Cardiac muscle cell (in vitro differentiated cells and primary cell): ENCODE results near the gene ZNF136. TPM values are rescaled to one million over a fixed set of nuclear protein-coding genes. Genes with fewer than 3 reads are reported as not detected.

ENCODE experiments used
- DNase-seq, 2 donors: peaks; one replicate each; pipeline versions ENCODE4 v3.0.0 to v3.0.0-alpha.2; 2010 to 2017; ENCODE audit warnings: low read depth in 1 of 2, low spot score in 1 of 2
- H3K27ac ChIP-seq: fragments of 200-600 bp; sonication (generic); 2 replicates; pipeline ENCODE4 v1.5.1; 2016
- H3K27me3 ChIP-seq: fragments of 200-600 bp; sonication (generic); 2 replicates; pipeline ENCODE4 v1.6.0; 2016; ENCODE audit warnings: control low read depth
- H3K36me3 ChIP-seq: fragments of 200-600 bp; sonication (generic); 2 replicates; pipeline ENCODE4 v1.5.1; 2016; ENCODE audit warnings: control low read depth
- H3K4me1 ChIP-seq: fragments of 200-600 bp; sonication (generic); 2 replicates; pipeline ENCODE4 v1.8.1; 2017; ENCODE audit warnings: low read depth, mild to moderate bottlenecking, mixed run types
- H3K4me3 ChIP-seq: fragments of 200-600 bp; sonication (generic); 2 replicates; pipeline ENCODE4 v1.5.1; 2016; ENCODE audit warnings: mild to moderate bottlenecking
- H3K9me3 ChIP-seq: fragments of 200-600 bp; sonication (generic); 2 replicates; pipeline ENCODE4 v1.5.1; 2017; ENCODE audit warnings: low read depth, mild to moderate bottlenecking, control low read depth
- CTCF ChIP-seq: IDR thresholded peaks from 2 replicates; pipeline ENCODE4 v1.5.1; 2012; ENCODE audit warnings: low read depth, mild to moderate bottlenecking, low read length
- polyA plus RNA-seq: library from polyadenylated mRNA; unstranded; fragments of >200 nt; fragmentation: Nextera tagmentation; extraction: Ambion mirVana; gene quantifications from 2 replicates; pipeline ENCODE4 v1.2.1, GENCODE V29; 2016
- total RNA-seq: library from RNA; depleted of rRNA; stranded (reverse); fragments of >200 nt; gene quantifications from 2 replicates; pipeline ENCODE4 v1.2.3, GENCODE V29; 2016

ZNF136 gene
- total and polyA plus RNA-seq, 2 experiments from 2014 or later: 3.9 to 22.5 TPM

GRCh38 chr19:12137221-12137940 is 25.5 kb upstream of the ZNF136 start:
- Histone ChIP-seq H3K9me3 (peaks cover 4% of the 10 kb centered on the region), H3K4me3 (no peak overlapping the region), H3K4me1 (peaks cover 6% of the 10 kb centered on the region), H3K36me3 (peaks cover 28% of the 10 kb centered on the region), H3K27me3 (no peaks in the 10 kb centered on the region), H3K27ac (no peak overlapping the region)
- TF ChIP-seq CTCF: no peak
- no peak for DNase-seq

GRCh38 chr19:12139269-12139668 is 23.6 kb upstream of the ZNF136 start:
- peaks cover 17% of the 10 kb centered on the region for H3K36me3 ChIP-seq
- H3K9me3 ChIP-seq: no peaks in the 10 kb centered on the region
- no peaks in the 10 kb centered on the region for H3K27me3 ChIP-seq
- no peak for DNase-seq
- H3K4me1 ChIP-seq: peaks cover 6% of the 10 kb centered on the region
- peak overlapping the region; percentile 88 for H3K27ac ChIP-seq
- no peak for TF ChIP-seq CTCF
- H3K4me3 ChIP-seq: peak overlapping the region; percentile 76

- peak; percentile 3 for TF ChIP-seq CTCF
- DNase-seq: peak; percentile 95 to 98
- Histone ChIP-seq H3K4me1 (peaks cover 6% of the 10 kb centered on the region), H3K4me3 (peak within 1 kb of the TSS; percentile 76), H3K27ac (peak within 1 kb of the TSS; percentile 88), H3K9me3 (no peaks in the 10 kb centered on the region), H3K36me3 (peaks cover 24% of the 10 kb centered on the region), H3K27me3 (no peaks in the 10 kb centered on the region)
These were observed 22.9 kb upstream of the ZNF136 start, which contains the start of gene ZNF20 for GRCh38 chr19:12139885-12140544. Gene ZNF20, minus strand, starts transcription at chr19:12140350. Its CDS starts 168 bp downstream, at chr19:12140182.

- H3K36me3 ChIP-seq: peaks cover 26% of the 10 kb centered on the region
- H3K27me3 ChIP-seq: no peaks in the 10 kb centered on the region
- peak overlapping the region; percentile 88 for H3K27ac ChIP-seq
- peak overlapping the region; percentile 76 for H3K4me3 ChIP-seq
- H3K9me3 ChIP-seq: no peaks in the 10 kb centered on the region
- DNase-seq: peak; percentile 89
- TF ChIP-seq CTCF: peak; percentile 84
- H3K4me1 ChIP-seq: peaks cover 6% of the 10 kb centered on the region
These were observed 22.1 kb upstream of the ZNF136 start for GRCh38 chr19:12140545-12141404.

GRCh38 chr19:12141405-12141736 is 21.5 kb upstream of the ZNF136 start:
- no peak overlapping the region for H3K27ac ChIP-seq
- no peaks in the 10 kb centered on the region for H3K9me3 ChIP-seq
- DNase-seq: no peak
- peaks cover 6% of the 10 kb centered on the region for H3K4me1 ChIP-seq
- H3K36me3 ChIP-seq: peaks cover 32% of the 10 kb centered on the region
- H3K4me3 ChIP-seq: no peak overlapping the region
- H3K27me3 ChIP-seq: no peaks in the 10 kb centered on the region
- TF ChIP-seq CTCF: no peak
